Measurements from ENCODE around the gene TMEM183A.

DNA sequence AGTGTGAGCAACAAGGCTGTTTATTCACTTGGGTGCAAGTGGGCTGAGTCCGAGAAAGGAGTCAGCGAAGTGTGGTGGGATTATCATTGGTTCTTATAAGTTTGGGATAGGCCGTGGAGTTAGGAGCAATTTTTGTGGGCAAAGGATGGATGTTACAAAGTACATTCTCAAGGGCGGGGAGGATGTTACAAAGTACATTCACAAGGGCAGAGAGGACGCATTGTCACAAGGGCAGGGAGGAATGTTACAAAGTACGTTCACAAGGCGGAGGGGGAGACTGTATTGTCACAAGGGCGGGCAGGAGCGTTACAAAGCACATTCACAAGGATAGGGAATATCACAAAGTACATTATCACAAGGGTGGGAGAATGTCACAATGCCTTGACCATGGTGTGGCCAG is 5.2 kb upstream of the TMEM183A start:
- TF ChIP-seq POLR2A (IDR thresholded peaks at IDR 0.05; ENCODE audit: low read length): no peak
- TF ChIP-seq GATA1 (IDR thresholded peaks at IDR 0.05; ENCODE audit: low read depth, low read length): no peak

All from erythroblast (primary cell).